GM19025 (cell line): ENCODE measurements around the gene MET.

Experiments
- ATAC-seq: cut with Tn5 transposase; IDR thresholded peaks from one replicate; pipeline ENCODE4 v1.9.1; 2021; ENCODE audit warnings: mild to moderate bottlenecking, low read depth, moderate library complexity; ENCODE audit not compliant: unreplicated experiment

Gene MET

DNA sequence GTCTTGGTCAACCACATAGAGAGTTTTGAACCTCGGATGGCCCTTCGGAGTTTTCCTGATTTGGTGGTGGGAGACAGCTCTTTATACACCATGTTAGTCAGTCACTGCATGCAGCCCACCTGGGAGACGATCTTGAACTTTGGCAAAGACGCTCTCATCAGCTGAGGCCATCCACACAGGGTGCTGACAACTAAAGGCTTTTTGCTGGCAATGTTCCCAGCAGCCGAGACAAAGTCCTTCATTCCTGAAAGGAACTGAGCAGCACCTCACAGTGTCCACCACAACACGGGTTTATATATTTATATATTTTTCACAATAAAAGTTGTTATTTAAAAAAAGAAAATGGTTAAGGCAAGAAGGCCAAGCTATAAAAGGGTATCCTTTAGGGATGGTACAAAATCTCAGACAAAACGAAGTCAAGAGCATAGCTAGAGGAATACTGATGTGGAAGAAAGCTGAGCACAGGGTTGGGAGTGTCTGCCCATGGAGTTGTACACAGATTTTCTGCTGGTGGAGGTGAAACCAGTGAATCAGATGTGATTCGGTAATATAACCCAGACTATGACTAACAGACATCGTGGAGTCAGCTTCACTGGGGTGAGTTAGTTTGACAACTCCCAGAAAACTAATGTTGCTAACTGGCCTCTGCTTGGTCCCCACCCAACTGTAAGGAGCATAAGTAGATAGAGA lies 163.0 kb downstream of the MET start:
- no peak for ATAC-seq

GRCh38 chr7:116836048-116836447 lies 164.1 kb downstream of the MET start:
- no peak for ATAC-seq

- ATAC-seq, result no peak
Measured at GRCh38 chr7:116836911-116837310, 164.9 kb downstream of the MET start.

- no peak for ATAC-seq
Measured at GRCh38 chr7:116837586-116837985, 165.6 kb downstream of the MET start.

DNA sequence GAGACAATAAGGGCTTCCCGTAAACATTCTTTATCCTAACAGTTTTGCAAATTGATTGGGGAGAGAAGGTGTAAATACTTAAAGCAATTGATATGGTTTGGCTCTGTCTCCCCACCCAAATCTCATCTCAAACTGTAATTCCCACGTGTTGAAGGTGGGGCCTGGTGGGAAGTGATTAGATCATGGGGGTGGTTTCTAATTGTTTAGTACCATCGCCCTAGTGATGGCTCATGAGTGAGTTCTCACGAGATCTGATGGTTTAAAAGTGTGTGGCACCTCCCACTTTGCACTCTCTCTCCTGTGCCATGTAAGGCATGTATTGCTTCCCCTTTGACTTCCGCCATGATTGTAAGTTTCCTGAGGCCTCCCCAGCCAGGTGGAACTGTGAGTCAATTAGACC lies 168.3 kb downstream of the MET start:
- ATAC-seq, result no peak

- no peak for ATAC-seq
Measured at GRCh38 chr7:116842371-116842770, 170.4 kb downstream of the MET start.

- ATAC-seq, result no peak
Measured at GRCh38 chr7:116843378-116843777, 171.4 kb downstream of the MET start.
